Progenitor cell of endocrine pancreas (in vitro differentiated cells): Measurements from ENCODE around the gene IGSF9B. TPM values are rescaled to one million over a fixed set of nuclear protein-coding genes. Genes with fewer than 3 reads are reported as not detected.

ENCODE experiments used
- DNase-seq: peaks from one replicate; pipeline ENCODE4 v3.0.0; 2021; ENCODE audit warnings: low spot score; ENCODE audit not compliant: unreplicated experiment
- H3K27ac Mint-ChIP-seq: 2 replicates; pipeline ENCODE4 v1.8.0; 2021; ENCODE audit warnings: mild to moderate bottlenecking, moderate library complexity, mixed read lengths
- H3K27me3 Mint-ChIP-seq: 2 replicates; pipeline ENCODE4 v1.8.0; 2021; ENCODE audit warnings: mixed read lengths
- H3K36me3 Mint-ChIP-seq: 2 replicates; pipeline ENCODE4 v1.8.0; 2022; ENCODE audit warnings: mixed read lengths; ENCODE audit not compliant: insufficient read depth
- H3K4me1 Mint-ChIP-seq: 2 replicates; pipeline ENCODE4 v1.8.0; 2021; ENCODE audit warnings: low read depth, mixed read lengths
- H3K4me3 Mint-ChIP-seq: 2 replicates; pipeline ENCODE4 v1.8.0; 2021; ENCODE audit warnings: low read depth, mild to moderate bottlenecking, moderate library complexity, mixed read lengths
- H3K9me3 Mint-ChIP-seq: 2 replicates; pipeline ENCODE4 v1.8.0; 2021; ENCODE audit warnings: low read depth, mixed read lengths
- CTCF ChIP-seq: fragments of 200-600 bp; sonication (generic); IDR thresholded peaks from one replicate; pipeline ENCODE4 v1.5.0; 2021; ENCODE audit warnings: antibody characterized with exemption, mild to moderate bottlenecking; ENCODE audit not compliant: unreplicated experiment
- total RNA-seq: library from RNA; stranded (reverse); gene quantifications from 2 replicates; pipeline ENCODE4 v1.2.1, GENCODE V29; 2021

Gene IGSF9B
- total RNA-seq, 1 donor from 2014 or later, result 7.8 TPM

GRCh38 chr11:134001596-134001995 is 44.8 kb upstream of the IGSF9B start:
- H3K4me3 Mint-ChIP-seq, result no peak overlapping the region
- no peak for TF ChIP-seq CTCF
- no peak for DNase-seq
- H3K27ac Mint-ChIP-seq, result no peak overlapping the region
- no peaks in the 10 kb centered on the region for H3K4me1 Mint-ChIP-seq
- H3K36me3 Mint-ChIP-seq, result no peaks in the 10 kb centered on the region
- H3K9me3 Mint-ChIP-seq, result peaks cover 6% of the 10 kb centered on the region
- H3K27me3 Mint-ChIP-seq, result peaks cover 15% of the 10 kb centered on the region

- no peaks in the 10 kb centered on the region for H3K4me1 Mint-ChIP-seq
- H3K27me3 Mint-ChIP-seq, result peaks cover 17% of the 10 kb centered on the region
- no peaks in the 10 kb centered on the region for H3K36me3 Mint-ChIP-seq
- no peak for DNase-seq
- H3K9me3 Mint-ChIP-seq, result peaks cover 6% of the 10 kb centered on the region
- H3K27ac Mint-ChIP-seq, result no peak overlapping the region
- no peak for TF ChIP-seq CTCF
- H3K4me3 Mint-ChIP-seq, result no peak overlapping the region
Observed at GRCh38 chr11:134001088-134001487, 44.3 kb upstream of the IGSF9B start.

GRCh38 chr11:133999355-133999754 is 42.6 kb upstream of the IGSF9B start:
- no peak for TF ChIP-seq CTCF
- DNase-seq, result no peak
- H3K27ac Mint-ChIP-seq, result no peak overlapping the region
- no peaks in the 10 kb centered on the region for H3K4me1 Mint-ChIP-seq
- H3K4me3 Mint-ChIP-seq, result no peak overlapping the region
- H3K27me3 Mint-ChIP-seq, result peaks cover 27% of the 10 kb centered on the region
- no peaks in the 10 kb centered on the region for H3K36me3 Mint-ChIP-seq
- H3K9me3 Mint-ChIP-seq, result peaks cover 6% of the 10 kb centered on the region

- Mint-ChIP-seq H3K27ac (no peak overlapping the region), H3K4me3 (no peak overlapping the region), H3K36me3 (no peaks in the 10 kb centered on the region), H3K27me3 (peaks cover 27% of the 10 kb centered on the region), H3K9me3 (peaks cover 6% of the 10 kb centered on the region), H3K4me1 (no peaks in the 10 kb centered on the region)
- DNase-seq, result no peak
- no peak for TF ChIP-seq CTCF
Observed at GRCh38 chr11:133997554-133997953, 40.8 kb upstream of the IGSF9B start.

GRCh38 chr11:133996671-133997070 is 39.9 kb upstream of the IGSF9B start:
- no peak overlapping the region for H3K27ac Mint-ChIP-seq
- peaks cover 33% of the 10 kb centered on the region for H3K27me3 Mint-ChIP-seq
- no peaks in the 10 kb centered on the region for H3K9me3 Mint-ChIP-seq
- H3K36me3 Mint-ChIP-seq, result no peaks in the 10 kb centered on the region
- TF ChIP-seq CTCF, result no peak
- no peak for DNase-seq
- no peak overlapping the region for H3K4me3 Mint-ChIP-seq
- no peaks in the 10 kb centered on the region for H3K4me1 Mint-ChIP-seq
